Peyer's patch (tissue), 4 donors: ENCODE data around the gene DACT2. TPM values are rescaled to one million over a fixed set of nuclear protein-coding genes. Genes with fewer than 3 reads are reported as not detected.
A peak's percentile ranks its signal among the peaks of the same experiment; 100 is the strongest.

ENCODE experiments used
- DNase-seq, 3 donors: peaks; one replicate each; pipeline ENCODE4 v3.0.0-alpha.2; 2017 to 2019
- H3K27ac ChIP-seq, 4 donors: fragments of 200-600 bp; sonication (generic); one replicate each; pipeline ENCODE4 v1.5.1; 2016 to 2019
- H3K27me3 ChIP-seq, 2 donors: fragments of 200-600 bp; sonication (generic); one replicate each; pipeline ENCODE4 v1.5.1; 2019
- H3K36me3 ChIP-seq, 3 donors: fragments of 200-600 bp; sonication (generic); one replicate each; pipeline ENCODE4 v1.5.1; 2016 to 2019
- H3K4me1 ChIP-seq, 4 donors: fragments of 200-600 bp; sonication (generic); one replicate each; pipeline ENCODE4 v1.5.1; 2016 to 2019
- H3K4me3 ChIP-seq, 4 donors: fragments of 200-600 bp; sonication (generic); 1 replicate in 3 of 4; 2 replicates in 1 of 4; pipeline ENCODE4 v1.5.1; 2016 to 2019; ENCODE audit warnings: mild to moderate bottlenecking in 1 of 4
- H3K9me3 ChIP-seq, 4 donors: fragments of 200-600 bp; sonication (generic); one replicate each; pipeline ENCODE4 v1.5.1; 2016 to 2019; ENCODE audit warnings: mild to moderate bottlenecking in 1 of 4
- CTCF ChIP-seq, 6 experiments: fragments of 450-650 bp in 4 of 6; fragments of 200-600 bp in 2 of 6; sonication (generic) in 1 of 6; IDR thresholded peaks; one replicate each; pipeline ENCODE4 v1.5.1; 2017 to 2019; ENCODE audit warnings: antibody characterized with exemption in 6 of 6, mild to moderate bottlenecking in 3 of 6, moderate library complexity in 1 of 6
- POLR2A ChIP-seq, 2 donors: fragments of 450-650 bp; IDR thresholded peaks; one replicate each; pipeline ENCODE4 v1.5.1; 2017; ENCODE audit warnings: antibody characterized with exemption in 2 of 2, mild to moderate bottlenecking in 2 of 2, moderate library complexity in 2 of 2
- total RNA-seq, 4 donors: library from RNA; depleted of rRNA; stranded (reverse); fragments of >200 nt; gene quantifications; one replicate each; pipeline ENCODE4 v1.1.0, GENCODE V29; 2016

DACT2 gene
- total RNA-seq, 4 donors from 2014 or later: 0.35 to 2.7 (median 1.8) TPM

- H3K27ac ChIP-seq: no peak overlapping the region
- TF ChIP-seq CTCF (IDR thresholded peaks at IDR 0.05) (no peak), POLR2A (IDR thresholded peaks at IDR 0.05) (no peak)
- no peak overlapping the region for H3K4me3 ChIP-seq
- no peaks in the 10 kb centered on the region for H3K36me3 ChIP-seq
- no peaks in the 10 kb centered on the region for H3K27me3 ChIP-seq
- no peaks in the 10 kb centered on the region for H3K9me3 ChIP-seq
- DNase-seq: peak in 2 of 3 donors; percentile 63 to 69
- H3K4me1 ChIP-seq: no peaks in the 10 kb centered on the region
These were observed 23.1 kb upstream of the DACT2 start for GRCh38 chr6:168342636-168343035.

GRCh38 chr6:168341280-168341900 is 21.8 kb upstream of the DACT2 start:
- no peak overlapping the region for H3K4me3 ChIP-seq
- no peaks in the 10 kb centered on the region for H3K36me3 ChIP-seq
- H3K27me3 ChIP-seq: no peaks in the 10 kb centered on the region
- DNase-seq: no peak
- H3K27ac ChIP-seq: no peak overlapping the region
- H3K4me1 ChIP-seq: no peaks in the 10 kb centered on the region
- no peak for TF ChIP-seq CTCF (IDR thresholded peaks at IDR 0.05)
- TF ChIP-seq POLR2A (IDR thresholded peaks at IDR 0.05): no peak
- no peaks in the 10 kb centered on the region for H3K9me3 ChIP-seq

- H3K36me3 ChIP-seq: no peaks in the 10 kb centered on the region
- TF ChIP-seq POLR2A (IDR thresholded peaks at IDR 0.05): no peak
- H3K27me3 ChIP-seq: no peaks in the 10 kb centered on the region
- no peak overlapping the region for H3K27ac ChIP-seq
- H3K9me3 ChIP-seq: no peaks in the 10 kb centered on the region
- no peak for DNase-seq
- no peaks in the 10 kb centered on the region for H3K4me1 ChIP-seq
- no peak overlapping the region for H3K4me3 ChIP-seq
These were observed 21.2 kb upstream of the DACT2 start for GRCh38 chr6:168340819-168341218.

GRCh38 chr6:168338777-168339176 is 19.2 kb upstream of the DACT2 start:
- no peak overlapping the region for H3K27ac ChIP-seq
- no peak for DNase-seq
- H3K9me3 ChIP-seq: no peaks in the 10 kb centered on the region
- H3K27me3 ChIP-seq: no peaks in the 10 kb centered on the region
- TF ChIP-seq POLR2A (IDR thresholded peaks at IDR 0.05) (no peak), CTCF (IDR thresholded peaks at IDR 0.05) (no peak)
- H3K4me3 ChIP-seq: no peak overlapping the region
- H3K36me3 ChIP-seq: no peaks in the 10 kb centered on the region
- no peaks in the 10 kb centered on the region for H3K4me1 ChIP-seq

- TF ChIP-seq CTCF (IDR thresholded peaks at IDR 0.05) (no peak), POLR2A (IDR thresholded peaks at IDR 0.05) (no peak)
- Histone ChIP-seq H3K4me1 (no peaks in the 10 kb centered on the region), H3K36me3 (no peaks in the 10 kb centered on the region), H3K4me3 (no peak overlapping the region), H3K27me3 (no peaks in the 10 kb centered on the region), H3K9me3 (no peaks in the 10 kb centered on the region), H3K27ac (no peak overlapping the region)
- no peak for DNase-seq
These were observed 17.4 kb upstream of the DACT2 start for GRCh38 chr6:168336967-168337366.

- Histone ChIP-seq H3K4me1 (no peaks in the 10 kb centered on the region), H3K27me3 (no peaks in the 10 kb centered on the region), H3K36me3 (no peaks in the 10 kb centered on the region), H3K9me3 (no peaks in the 10 kb centered on the region), H3K4me3 (peak overlapping the region in 2 of 4 donors; percentile 35 to 36), H3K27ac (peak overlapping the region in 3 of 4 donors; percentile 71 to 81 (median 81))
- no peak for DNase-seq
- TF ChIP-seq CTCF (IDR thresholded peaks at IDR 0.05) (no peak), POLR2A (IDR thresholded peaks at IDR 0.05) (no peak)
These were observed 14.4 kb upstream of the DACT2 start for GRCh38 chr6:168333989-168334388.
